Esophagus squamous epithelium (tissue), 4 donors: ENCODE measurements around the gene NT5DC1.

Experiments used
- CTCF ChIP-seq, 6 experiments: fragments of 450-650 bp in 4 of 6; fragments of 200-600 bp in 2 of 6; sonication (generic) in 2 of 6; IDR thresholded peaks; one replicate each; pipeline ENCODE4 v1.5.1; 2016 to 2019; ENCODE audit warnings: antibody characterized with exemption in 6 of 6, mild to moderate bottlenecking in 4 of 6, moderate library complexity in 4 of 6
- POLR2A ChIP-seq, 4 donors: fragments of 450-650 bp; IDR thresholded peaks; one replicate each; pipeline ENCODE4 v1.6.1; 2017; ENCODE audit warnings: antibody characterized with exemption in 4 of 4, mild to moderate bottlenecking in 4 of 4, moderate library complexity in 3 of 4

- TF ChIP-seq CTCF (IDR thresholded peaks at IDR 0.05) (no peak), POLR2A (IDR thresholded peaks at IDR 0.05) (no peak)
These were observed 42.9 kb upstream of the NT5DC1 start for GRCh38 chr6:116057766-116058165.
